Measurements from ENCODE around the gene SUFU.
A peak's percentile ranks its signal among the peaks of the same experiment; 100 is the strongest.

DNA sequence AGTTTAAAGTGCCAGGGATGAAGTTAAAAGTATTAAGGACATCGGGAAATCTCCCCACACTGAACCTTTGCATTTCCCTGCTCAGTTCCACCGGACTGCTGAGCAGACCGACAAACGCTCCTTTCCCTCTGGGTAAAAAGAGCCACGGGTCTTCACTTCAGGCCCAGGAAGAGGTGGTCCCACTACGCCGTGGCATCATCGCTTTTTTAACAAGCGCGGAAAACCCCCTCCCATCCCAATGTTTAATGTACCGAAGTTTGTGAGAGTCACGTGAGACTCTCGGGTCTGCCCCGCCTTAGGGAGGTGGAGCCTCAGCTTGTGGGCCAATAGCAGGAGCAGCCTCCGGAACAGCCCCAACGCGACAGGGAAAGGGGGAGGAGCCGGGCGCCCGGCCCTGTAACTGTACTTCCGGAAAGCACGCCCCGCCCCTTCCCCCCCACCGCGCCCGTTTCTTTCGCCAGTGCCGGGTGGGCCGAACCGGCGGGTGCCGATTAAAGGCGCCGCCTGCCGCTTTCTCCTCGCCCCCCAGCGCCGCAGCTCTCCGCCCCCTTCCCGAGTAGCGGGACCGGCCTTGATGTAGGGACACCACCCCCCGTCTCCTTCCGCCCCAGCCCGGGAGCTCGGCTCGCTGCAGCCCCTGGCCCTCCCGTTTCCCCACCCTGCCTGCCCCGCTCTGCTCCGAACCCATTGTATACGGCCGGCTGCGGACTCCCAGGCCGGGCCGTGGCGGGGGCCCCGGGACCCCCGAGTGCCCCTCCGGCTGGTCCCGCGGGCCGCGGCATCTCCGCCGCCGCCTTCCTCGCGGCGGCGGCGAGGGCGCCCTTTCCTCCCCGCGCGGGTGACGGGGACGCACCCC lies 138.3 kb downstream of the SUFU start:
- peak; percentile 62 to 91 for TF ChIP-seq POLR2A (IDR thresholded peaks at IDR 0.05)
- TF ChIP-seq, protein P1, sequence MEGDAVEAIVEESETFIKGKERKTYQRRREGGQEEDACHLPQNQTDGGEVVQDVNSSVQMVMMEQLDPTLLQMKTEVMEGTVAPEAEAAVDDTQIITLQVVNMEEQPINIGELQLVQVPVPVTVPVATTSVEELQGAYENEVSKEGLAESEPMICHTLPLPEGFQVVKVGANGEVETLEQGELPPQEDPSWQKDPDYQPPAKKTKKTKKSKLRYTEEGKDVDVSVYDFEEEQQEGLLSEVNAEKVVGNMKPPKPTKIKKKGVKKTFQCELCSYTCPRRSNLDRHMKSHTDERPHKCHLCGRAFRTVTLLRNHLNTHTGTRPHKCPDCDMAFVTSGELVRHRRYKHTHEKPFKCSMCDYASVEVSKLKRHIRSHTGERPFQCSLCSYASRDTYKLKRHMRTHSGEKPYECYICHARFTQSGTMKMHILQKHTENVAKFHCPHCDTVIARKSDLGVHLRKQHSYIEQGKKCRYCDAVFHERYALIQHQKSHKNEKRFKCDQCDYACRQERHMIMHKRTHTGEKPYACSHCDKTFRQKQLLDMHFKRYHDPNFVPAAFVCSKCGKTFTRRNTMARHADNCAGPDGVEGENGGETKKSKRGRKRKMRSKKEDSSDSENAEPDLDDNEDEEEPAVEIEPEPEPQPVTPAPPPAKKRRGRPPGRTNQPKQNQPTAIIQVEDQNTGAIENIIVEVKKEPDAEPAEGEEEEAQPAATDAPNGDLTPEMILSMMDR (IDR thresholded peaks at IDR 0.05): no peak

Data from Peyer's patch (tissue), 4 donors.